Rectal smooth muscle tissue (tissue), 1 donor: ENCODE measurements around the gene CEP170.

Experiments used
- H3K27ac ChIP-seq: one replicate; pipeline ENCODE4 v1.7.0; 2013; ENCODE audit warnings: low read depth, low read length, inconsistent platforms
- H3K27me3 ChIP-seq: one replicate; pipeline ENCODE4 v1.7.0; 2013; ENCODE audit warnings: low read length; ENCODE audit not compliant: control insufficient read depth, insufficient read depth
- H3K36me3 ChIP-seq: one replicate; pipeline ENCODE4 v1.7.0; 2013; ENCODE audit warnings: low read length; ENCODE audit not compliant: control insufficient read depth, insufficient read depth
- H3K4me1 ChIP-seq: one replicate; pipeline ENCODE4 v1.7.0; 2013; ENCODE audit warnings: low read length; ENCODE audit not compliant: control insufficient read depth, insufficient read depth
- H3K4me3 ChIP-seq: one replicate; pipeline ENCODE4 v1.7.0; 2013; ENCODE audit warnings: low read length
- H3K9ac ChIP-seq: one replicate; pipeline ENCODE4 v1.7.0; 2013; ENCODE audit warnings: low read length

CEP170 gene

DNA sequence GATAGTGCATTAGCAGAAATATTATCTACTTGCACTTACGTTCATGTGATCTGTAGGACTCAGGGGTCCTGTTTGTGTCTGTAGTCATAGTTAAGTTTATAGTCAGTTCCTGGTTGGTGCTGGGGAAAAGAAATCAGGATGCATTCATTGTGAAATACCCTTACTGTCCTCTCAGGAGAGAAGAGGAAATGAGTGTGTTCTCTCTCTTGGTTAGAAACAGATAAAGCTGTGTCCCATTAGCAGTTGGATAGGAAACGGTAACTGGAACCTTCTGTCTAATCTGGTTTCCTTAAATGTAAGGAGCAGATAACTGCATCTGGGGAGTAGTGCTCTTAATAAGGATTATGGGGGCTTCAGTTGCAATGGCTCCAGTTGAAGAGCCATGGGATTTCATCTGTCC, 9.6 kb upstream of the CEP170 start:
- no peaks in the 10 kb centered on the region for H3K4me1 ChIP-seq
- no peak overlapping the region for H3K27ac ChIP-seq
- H3K4me3 ChIP-seq = no peak overlapping the region
- H3K27me3 ChIP-seq = no peaks in the 10 kb centered on the region
- H3K36me3 ChIP-seq = no peaks in the 10 kb centered on the region
- H3K9ac ChIP-seq = no peak overlapping the region

DNA sequence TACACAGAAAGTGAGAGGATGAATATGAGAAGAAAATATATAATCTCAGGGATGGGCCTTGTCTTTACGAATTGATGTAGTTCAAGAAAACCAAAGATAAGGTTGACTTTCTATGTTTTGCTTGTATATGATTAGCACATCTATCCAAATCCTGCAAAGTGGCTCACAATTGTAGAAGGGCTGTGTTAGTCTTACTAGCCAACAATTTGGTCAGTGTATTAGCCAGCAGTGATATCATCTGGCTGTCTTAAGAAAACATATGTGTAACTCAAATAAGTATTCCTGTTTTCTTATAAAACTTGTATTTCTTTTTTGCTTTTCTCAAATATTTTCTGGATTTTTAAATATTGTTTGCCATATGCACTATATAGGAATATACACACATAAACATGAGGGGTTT, 6.3 kb upstream of the CEP170 start:
- H3K27me3 ChIP-seq = no peaks in the 10 kb centered on the region
- H3K4me1 ChIP-seq = peaks cover 4% of the 10 kb centered on the region
- H3K4me3 ChIP-seq = no peak overlapping the region
- H3K27ac ChIP-seq = no peak overlapping the region
- no peak overlapping the region for H3K9ac ChIP-seq
- H3K36me3 ChIP-seq = no peaks in the 10 kb centered on the region

DNA sequence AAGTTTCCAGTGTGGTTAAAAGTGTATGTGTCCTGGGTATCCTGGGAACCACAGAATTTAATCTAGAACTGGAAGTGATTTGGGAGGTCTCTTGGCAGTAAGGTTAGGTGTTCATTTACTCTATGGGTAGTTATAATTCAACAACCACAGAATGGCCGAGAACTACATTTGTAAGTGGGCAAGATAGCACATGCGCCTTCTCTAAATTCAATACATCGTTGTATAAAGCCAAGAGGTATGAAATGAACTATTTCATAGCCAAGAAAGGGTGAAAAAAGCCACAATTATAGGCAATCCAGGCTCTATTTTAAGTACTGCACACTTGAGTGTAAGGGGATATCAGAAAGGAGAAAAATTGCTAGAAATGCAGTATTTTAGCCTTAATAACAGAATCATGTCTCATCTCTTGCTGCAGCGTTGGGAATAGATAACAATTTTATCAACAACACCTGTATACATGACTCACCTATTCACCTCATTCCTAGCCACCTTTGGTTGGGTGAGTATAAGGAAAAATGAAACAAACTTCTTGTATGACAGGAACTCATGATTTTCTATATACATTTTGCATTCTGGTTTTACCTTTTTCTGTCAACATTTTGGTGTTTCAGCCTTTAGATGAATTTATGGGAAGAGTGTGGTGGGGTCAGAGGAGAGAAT, 5.3 kb upstream of the CEP170 start:
- H3K4me1 ChIP-seq = peaks cover 5% of the 10 kb centered on the region
- H3K36me3 ChIP-seq = no peaks in the 10 kb centered on the region
- H3K27ac ChIP-seq = peak overlapping the region; percentile 17
- H3K27me3 ChIP-seq = no peaks in the 10 kb centered on the region
- no peak overlapping the region for H3K4me3 ChIP-seq
- no peak overlapping the region for H3K9ac ChIP-seq

DNA sequence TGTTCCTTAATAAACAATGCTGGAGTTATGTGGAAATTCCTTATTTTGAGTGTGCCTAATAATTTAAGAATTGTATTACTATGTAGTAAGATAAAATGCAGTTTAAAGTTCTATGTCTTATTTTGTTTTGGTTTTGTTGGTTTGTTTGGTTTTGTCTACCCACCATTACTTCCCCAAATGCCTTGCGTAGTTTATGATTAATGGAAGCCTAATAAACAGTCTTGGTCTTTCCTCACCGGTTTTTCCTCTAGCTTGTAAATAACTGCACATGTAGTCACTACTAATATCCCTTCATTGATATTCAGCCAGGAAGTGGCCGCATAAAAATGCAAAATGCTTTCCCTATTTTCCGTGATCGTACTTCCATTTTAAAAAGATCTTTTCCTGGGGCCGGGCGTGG, 3.6 kb upstream of the CEP170 start:
- no peak overlapping the region for H3K9ac ChIP-seq
- H3K4me1 ChIP-seq = peaks cover 5% of the 10 kb centered on the region

DNA sequence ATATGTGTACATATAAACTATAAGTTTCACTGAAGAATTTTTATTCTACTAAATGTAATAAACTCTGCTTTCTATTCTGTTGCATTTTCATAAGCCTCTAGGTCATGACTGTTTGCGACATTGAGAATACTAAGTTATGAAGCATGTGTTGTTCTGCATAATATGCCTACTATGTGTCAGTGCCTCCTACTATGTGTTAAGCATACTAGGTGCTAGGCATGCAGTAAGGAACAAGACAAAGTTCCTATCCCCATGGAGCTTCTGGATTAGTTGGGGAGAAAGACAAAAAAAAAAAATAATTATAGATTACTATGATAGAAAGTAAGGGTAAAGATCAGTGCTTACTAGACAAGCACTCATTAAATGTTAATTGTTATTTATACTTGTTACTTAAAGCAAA, 2.1 kb upstream of the CEP170 start:
- Histone ChIP-seq H3K27ac (no peak overlapping the region), H3K4me3 (no peak overlapping the region), H3K27me3 (no peaks in the 10 kb centered on the region), H3K36me3 (no peaks in the 10 kb centered on the region), H3K9ac (no peak overlapping the region), H3K4me1 (peaks cover 5% of the 10 kb centered on the region)

More for the DNA sequence above, 3.6 kb upstream of the CEP170 start:
- H3K27ac ChIP-seq = no peak overlapping the region
- H3K27me3 ChIP-seq = no peaks in the 10 kb centered on the region
- H3K36me3 ChIP-seq = no peaks in the 10 kb centered on the region
- H3K4me3 ChIP-seq = no peak overlapping the region

DNA sequence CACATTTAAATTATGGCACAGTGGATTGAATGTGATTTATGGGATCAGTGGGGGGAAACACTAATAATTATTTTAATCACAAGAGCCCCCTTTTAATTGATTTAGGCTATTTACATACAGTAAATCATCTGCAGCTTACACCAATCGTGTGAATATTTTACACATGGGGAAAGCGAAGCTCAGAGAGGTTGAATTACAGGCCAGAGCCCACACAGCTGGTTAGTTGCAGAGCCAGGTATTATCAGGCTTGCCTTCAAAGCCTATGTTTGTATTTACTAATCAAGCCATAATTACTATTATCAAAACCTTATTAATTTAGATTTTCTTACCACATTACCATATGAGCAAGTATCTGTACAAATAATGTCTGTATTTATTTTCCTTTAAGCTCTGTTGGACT, 1.5 kb upstream of the CEP170 start:
- peak overlapping the region; percentile 28 for H3K9ac ChIP-seq
- peak overlapping the region; percentile 75 for H3K4me3 ChIP-seq
- peaks cover 5% of the 10 kb centered on the region for H3K4me1 ChIP-seq
- H3K27ac ChIP-seq = peak overlapping the region; percentile 89
- no peaks in the 10 kb centered on the region for H3K27me3 ChIP-seq
- H3K36me3 ChIP-seq = no peaks in the 10 kb centered on the region

DNA sequence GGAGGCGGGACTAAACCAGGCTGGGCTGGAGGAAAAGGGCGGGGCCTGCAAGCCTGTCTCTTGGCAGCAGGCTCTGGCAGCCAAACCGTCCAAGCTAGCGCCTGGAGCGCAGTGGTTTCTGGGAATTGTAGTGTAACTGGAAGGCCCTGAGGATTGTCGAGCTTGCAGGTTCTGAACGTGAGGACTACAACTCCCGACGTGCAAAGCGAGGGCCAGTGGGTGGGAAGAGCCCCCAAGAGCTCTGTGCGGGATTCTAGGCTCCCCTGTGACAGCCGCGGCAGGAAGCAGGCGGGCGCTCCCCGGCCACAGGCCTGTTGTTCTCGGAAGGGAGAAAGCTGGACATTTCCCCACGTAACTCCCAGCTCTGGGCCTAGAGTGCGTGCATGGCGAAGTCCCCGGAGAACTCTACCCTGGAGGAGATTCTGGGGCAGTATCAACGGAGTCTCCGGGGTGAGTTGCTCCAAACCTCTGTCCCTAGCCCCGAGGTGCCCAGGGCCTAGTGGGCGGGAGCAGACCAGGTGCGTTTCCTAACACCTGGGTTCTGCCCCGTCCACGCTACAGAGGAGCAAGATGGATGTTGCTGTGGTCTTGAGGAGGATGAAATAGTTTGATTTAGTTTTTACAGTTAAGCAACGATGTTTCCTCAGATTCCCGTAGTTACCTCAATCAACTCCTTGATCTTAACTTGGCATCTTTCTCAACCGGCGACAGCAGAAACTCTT, 871 bp upstream of the CEP170 start, which contains the start of gene SDCCAG8:
Gene SDCCAG8 (plus strand): TSS at position 251 of the 722 bp plus-strand sequence. CDS start 133 bp downstream, at position 384.
- Histone ChIP-seq H3K4me3 (peak within 1 kb of the TSS; percentile 97), H3K36me3 (no peaks in the 10 kb centered on the region), H3K9ac (peak within 1 kb of the TSS; percentile 90), H3K27ac (peak within 1 kb of the TSS; percentile 98), H3K4me1 (peaks cover 5% of the 10 kb centered on the region), H3K27me3 (no peaks in the 10 kb centered on the region)

DNA sequence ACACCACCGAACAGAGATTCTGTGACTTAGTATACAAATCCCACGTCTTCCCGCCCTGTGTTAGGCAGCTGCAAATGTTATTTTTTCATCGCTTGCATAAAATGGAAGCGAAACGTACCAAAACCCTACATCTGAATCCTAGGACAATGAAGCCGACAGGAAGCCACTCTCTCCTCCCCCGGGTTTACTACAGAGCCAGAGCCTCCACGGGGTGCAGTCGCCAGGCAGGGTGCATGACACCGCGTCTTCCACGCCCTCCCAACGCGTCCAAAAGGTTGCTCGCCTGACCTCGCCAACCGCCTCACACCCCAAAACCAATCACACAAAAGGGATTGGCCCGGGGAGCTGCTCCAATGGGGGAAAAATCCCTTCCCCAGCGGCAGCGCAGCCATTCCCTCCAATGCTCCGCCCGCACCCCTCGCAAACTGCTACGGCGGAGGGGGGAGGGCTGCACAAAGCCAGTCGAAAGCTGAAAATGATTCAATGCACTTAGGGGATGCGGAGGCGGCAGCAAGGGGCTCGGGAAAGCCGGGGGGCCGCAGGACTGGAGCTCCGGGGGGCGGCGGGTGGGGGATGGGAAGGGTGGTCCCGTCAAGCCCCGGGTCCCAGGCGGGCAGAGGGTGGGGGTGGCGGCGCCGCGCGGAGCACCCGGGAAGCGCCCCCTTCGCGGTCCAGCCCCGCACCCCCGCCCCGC, 701 bp downstream of the CEP170 start:
- H3K4me3 ChIP-seq = peak overlapping the region; percentile 97
- H3K9ac ChIP-seq = peak overlapping the region; percentile 90
- peak overlapping the region; percentile 98 for H3K27ac ChIP-seq
- peaks cover 5% of the 10 kb centered on the region for H3K4me1 ChIP-seq
- no peaks in the 10 kb centered on the region for H3K36me3 ChIP-seq
- H3K27me3 ChIP-seq = no peaks in the 10 kb centered on the region

DNA sequence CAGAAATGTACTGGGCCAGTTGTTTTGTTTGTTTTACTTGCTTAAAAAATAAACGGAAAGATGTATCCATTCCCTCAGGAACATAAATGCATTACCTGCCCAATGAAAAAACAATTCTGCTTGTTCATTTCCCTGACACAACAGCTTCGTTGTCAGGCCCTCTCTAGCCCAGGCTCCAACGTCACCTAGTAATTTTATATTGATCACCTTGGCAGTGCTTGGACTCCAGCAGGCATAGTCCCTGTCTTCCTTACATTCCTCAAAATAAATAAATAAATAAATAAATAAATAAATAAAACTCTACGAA, 1.2 kb downstream of the CEP170 start:
- Histone ChIP-seq H3K9ac (no peak overlapping the region), H3K36me3 (no peaks in the 10 kb centered on the region), H3K4me1 (peaks cover 5% of the 10 kb centered on the region), H3K27me3 (no peaks in the 10 kb centered on the region), H3K27ac (peak overlapping the region; percentile 98), H3K4me3 (peak overlapping the region; percentile 97)

DNA sequence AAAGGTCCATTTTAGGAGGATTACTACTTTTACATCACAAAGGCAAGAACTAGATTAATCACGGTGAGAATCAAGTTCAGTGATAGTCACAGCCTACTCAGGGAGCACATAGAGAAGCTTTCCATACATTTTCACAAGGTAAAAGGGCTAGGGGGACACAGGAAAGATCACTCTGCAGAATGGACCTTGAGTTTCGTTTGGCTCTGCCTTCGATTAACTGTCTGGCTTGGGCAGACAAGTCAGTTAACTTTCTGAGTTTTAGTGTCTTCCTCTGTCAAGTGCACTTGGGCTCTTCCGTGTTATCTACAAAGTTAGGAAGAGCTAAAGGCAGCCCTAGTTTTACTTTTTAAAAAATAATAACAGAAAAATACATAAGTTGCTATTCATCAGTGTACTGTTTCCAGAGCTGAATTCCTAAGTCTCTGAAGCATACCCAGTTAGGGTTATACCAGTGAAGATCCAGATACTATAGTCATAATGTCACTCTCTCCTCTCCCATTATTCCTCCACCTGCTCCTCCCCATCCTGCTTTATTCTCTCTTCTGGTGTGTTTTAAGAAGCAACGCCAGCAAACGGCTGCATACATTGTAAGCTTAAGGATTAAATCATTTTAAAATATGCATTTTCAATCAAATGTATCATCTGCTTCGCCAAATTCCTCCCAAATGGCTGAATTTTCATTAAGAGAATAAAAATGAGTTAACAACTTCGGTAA, 1.7 kb downstream of the CEP170 start:
- H3K36me3 ChIP-seq = no peaks in the 10 kb centered on the region
- no peak overlapping the region for H3K9ac ChIP-seq
- peak overlapping the region; percentile 98 for H3K27ac ChIP-seq
- no peaks in the 10 kb centered on the region for H3K27me3 ChIP-seq
- H3K4me3 ChIP-seq = peak overlapping the region; percentile 97
- peaks cover 7% of the 10 kb centered on the region for H3K4me1 ChIP-seq

DNA sequence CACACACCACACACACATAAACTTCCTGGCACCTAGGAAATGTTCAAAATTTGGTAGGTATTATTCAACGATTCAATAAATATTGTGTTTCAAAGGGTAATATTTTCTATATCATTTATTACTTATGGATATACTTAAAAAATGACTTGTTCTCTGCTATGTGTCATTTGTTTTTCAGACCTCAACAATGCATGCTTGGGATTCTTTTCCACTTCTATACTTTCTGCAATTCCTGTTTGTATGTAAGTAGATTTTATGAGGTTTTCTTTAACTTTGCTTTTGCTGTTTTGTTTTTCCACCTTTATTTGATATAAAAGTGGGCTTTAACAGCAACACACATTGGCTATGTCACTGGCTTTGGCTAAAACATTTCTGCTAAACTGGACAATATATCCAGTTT, 3.5 kb downstream of the CEP170 start:
- Histone ChIP-seq H3K4me3 (no peak overlapping the region), H3K36me3 (no peaks in the 10 kb centered on the region), H3K27me3 (no peaks in the 10 kb centered on the region), H3K9ac (no peak overlapping the region), H3K4me1 (peaks cover 5% of the 10 kb centered on the region), H3K27ac (no peak overlapping the region)

DNA sequence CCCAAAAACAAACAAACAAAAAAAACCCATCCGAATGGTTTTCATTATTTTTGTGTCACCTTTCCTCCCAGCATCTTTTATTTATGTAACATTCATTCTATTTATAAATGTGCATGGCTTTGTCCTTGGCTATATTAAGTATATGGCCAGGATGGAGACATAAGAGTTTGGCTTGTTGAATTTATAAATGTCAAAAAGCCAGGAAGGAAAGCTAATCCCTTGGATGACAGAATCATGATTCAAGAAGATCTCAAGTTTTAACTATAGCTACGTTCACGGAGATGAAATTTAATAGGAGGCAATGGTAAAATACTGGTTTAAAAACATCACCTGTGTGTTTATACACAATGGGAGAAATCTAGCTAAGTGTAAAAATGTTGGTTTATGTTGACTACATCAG, 5.0 kb downstream of the CEP170 start:
- Histone ChIP-seq H3K27me3 (no peaks in the 10 kb centered on the region), H3K9ac (no peak overlapping the region), H3K4me1 (peaks cover 3% of the 10 kb centered on the region), H3K4me3 (no peak overlapping the region), H3K36me3 (no peaks in the 10 kb centered on the region), H3K27ac (no peak overlapping the region)
